H9 (cell line): ENCODE results near the gene LMX1B. TPM values are rescaled to one million over a fixed set of nuclear protein-coding genes. Genes with fewer than 3 reads are reported as not detected.

ENCODE experiments used
- DNase-seq: peaks from one replicate; pipeline ENCODE4 v3.0.0-alpha.2; 2017
- H2AFZ ChIP-seq: one replicate; pipeline ENCODE4 v1.6.1; 2013; ENCODE audit warnings: mild to moderate bottlenecking, low read length, control low read depth, moderate library complexity
- H2AK5ac ChIP-seq: 2 replicates; pipeline ENCODE4 v1.6.1; 2013; ENCODE audit warnings: low read length, control low read depth, mixed read lengths; ENCODE audit not compliant: insufficient read length
- H2BK120ac ChIP-seq: one replicate; pipeline ENCODE4 v1.6.1; 2013; ENCODE audit warnings: low read depth, mild to moderate bottlenecking, low read length, control low read depth, inconsistent platforms; ENCODE audit not compliant: poor library complexity, severe bottlenecking
- H2BK12ac ChIP-seq: 2 replicates; pipeline ENCODE4 v1.6.1; 2013; ENCODE audit warnings: low read length, control low read depth, mixed read lengths, low read depth; ENCODE audit not compliant: insufficient read length
- H2BK15ac ChIP-seq: 2 replicates; pipeline ENCODE4 v1.6.1; 2013; ENCODE audit warnings: low read depth, low read length, control low read depth
- H2BK20ac ChIP-seq: one replicate; pipeline ENCODE4 v1.6.1; 2013; ENCODE audit warnings: low read depth, mild to moderate bottlenecking, low read length, control low read depth, inconsistent platforms; ENCODE audit not compliant: poor library complexity, severe bottlenecking
- H2BK5ac ChIP-seq: 2 replicates; pipeline ENCODE4 v1.6.1; 2013; ENCODE audit warnings: low read length, control low read depth, mixed read lengths; ENCODE audit not compliant: insufficient read length
- H3K14ac ChIP-seq: 2 replicates; pipeline ENCODE4 v1.6.1; 2013; ENCODE audit warnings: low read length, control low read depth; ENCODE audit not compliant: insufficient read depth
- H3K18ac ChIP-seq: 2 replicates; pipeline ENCODE4 v1.6.1; 2013; ENCODE audit warnings: low read depth, mild to moderate bottlenecking, mixed read lengths, low read length, control low read depth; ENCODE audit not compliant: insufficient read length
- H3K23ac ChIP-seq: 2 replicates; pipeline ENCODE4 v1.6.1; 2013; ENCODE audit warnings: low read length, control low read depth, mixed read lengths, low read depth; ENCODE audit not compliant: insufficient read length
- H3K23me2 ChIP-seq: 2 replicates; pipeline ENCODE4 v1.6.1; 2013; ENCODE audit warnings: low read depth, mild to moderate bottlenecking, mixed read lengths, low read length, control low read depth; ENCODE audit not compliant: insufficient read length, poor library complexity, severe bottlenecking
- H3K27ac ChIP-seq: 2 replicates; pipeline ENCODE4 v1.5.1; 2013; ENCODE audit warnings: low read length, control low read depth, mixed read lengths, low read depth; ENCODE audit not compliant: insufficient read length
- H3K27me3 ChIP-seq: 2 replicates; pipeline ENCODE4 v1.6.1; 2013; ENCODE audit warnings: low read length, control low read depth, inconsistent platforms; ENCODE audit not compliant: insufficient read depth
- H3K4ac ChIP-seq: 2 replicates; pipeline ENCODE4 v1.6.1; 2013; ENCODE audit warnings: low read depth, mild to moderate bottlenecking, control low read depth, inconsistent platforms, low read length, moderate library complexity
- H3K4me1 ChIP-seq: 2 replicates; pipeline ENCODE4 v1.6.1; 2013; ENCODE audit warnings: low read length, control low read depth, inconsistent platforms; ENCODE audit not compliant: insufficient read depth
- H3K4me2 ChIP-seq: 2 replicates; pipeline ENCODE4 v1.6.1; 2013; ENCODE audit warnings: low read length, control low read depth, mixed read lengths; ENCODE audit not compliant: insufficient read length, insufficient read depth
- H3K56ac ChIP-seq: 2 replicates; pipeline ENCODE4 v1.6.1; 2013; ENCODE audit warnings: low read depth, mild to moderate bottlenecking, mixed read lengths, low read length, control low read depth; ENCODE audit not compliant: insufficient read length
- H3K79me1 ChIP-seq: 2 replicates; pipeline ENCODE4 v1.6.1; 2013; ENCODE audit warnings: low read depth, mild to moderate bottlenecking, moderate library complexity, low read length, control low read depth, inconsistent platforms; ENCODE audit not compliant: insufficient read depth, poor library complexity, severe bottlenecking
- H3K79me2 ChIP-seq: 2 replicates; pipeline ENCODE4 v1.6.1; 2013; ENCODE audit warnings: low read length, control low read depth, inconsistent platforms; ENCODE audit not compliant: insufficient read depth
- H3K9ac ChIP-seq: 2 replicates; pipeline ENCODE4 v1.6.1; 2013; ENCODE audit warnings: low read length, control low read depth, mixed read lengths; ENCODE audit not compliant: insufficient read length; ENCODE audit errors: extremely low read depth
- H3K9me3 ChIP-seq: one replicate; pipeline ENCODE4 v1.6.1; 2013; ENCODE audit warnings: low read depth, low read length, inconsistent platforms; ENCODE audit not compliant: control insufficient read depth
- H3T11ph ChIP-seq: one replicate; pipeline ENCODE4 v1.6.1; 2013; ENCODE audit warnings: mild to moderate bottlenecking, low read length, control low read depth, inconsistent platforms
- H4K20me1 ChIP-seq: one replicate; pipeline ENCODE4 v1.6.1; 2013; ENCODE audit not compliant: control insufficient read depth, insufficient read length, insufficient read depth
- H4K5ac ChIP-seq: 2 replicates; pipeline ENCODE4 v1.6.1; 2013; ENCODE audit warnings: low read depth, mild to moderate bottlenecking, mixed read lengths, low read length, control low read depth; ENCODE audit not compliant: insufficient read length
- H4K8ac ChIP-seq: replicated peaks from 2 replicates; pipeline ENCODE4 v1.6.1; 2013; ENCODE audit warnings: low read length, control low read depth, mixed read lengths, low read depth; ENCODE audit not compliant: insufficient read length
- H4K91ac ChIP-seq: 2 replicates; pipeline ENCODE4 v1.6.1; 2013; ENCODE audit warnings: low read depth, mild to moderate bottlenecking, moderate library complexity, mixed read lengths, low read length, control low read depth; ENCODE audit not compliant: insufficient read length
- H3K27ac Mint-ChIP-seq, 3 experiments: 2 replicates in 2 of 3; 3 replicates in 1 of 3; pipeline ENCODE4 v1.8.0; 2020 to 2021; ENCODE audit warnings: mixed read lengths in 3 of 3, mild to moderate bottlenecking in 1 of 3, moderate library complexity in 1 of 3
- H3K27me3 Mint-ChIP-seq: 2 replicates; pipeline ENCODE4 v1.8.0; 2021; ENCODE audit warnings: low read depth, mild to moderate bottlenecking, moderate library complexity, mixed read lengths
- H3K36me3 Mint-ChIP-seq, 3 experiments: 2 replicates in 2 of 3; 3 replicates in 1 of 3; pipeline ENCODE4 v1.8.0; 2020 to 2021; ENCODE audit warnings: low read depth in 3 of 3, mixed read lengths in 3 of 3; ENCODE audit not compliant: insufficient read depth in 1 of 3
- H3K4me1 Mint-ChIP-seq, 2 experiments: 2 replicates each; pipeline ENCODE4 v1.8.0; 2020; ENCODE audit warnings: mixed read lengths in 2 of 2
- H3K4me3 Mint-ChIP-seq, 2 experiments: 2 replicates in 1 of 2; 3 replicates in 1 of 2; pipeline ENCODE4 v1.8.0; 2020 to 2021; ENCODE audit warnings: mild to moderate bottlenecking in 2 of 2, mixed read lengths in 2 of 2, moderate library complexity in 1 of 2
- H3K9me3 Mint-ChIP-seq, 2 experiments: 2 replicates in 1 of 2; 3 replicates in 1 of 2; pipeline ENCODE4 v1.8.0; 2020; ENCODE audit warnings: mild to moderate bottlenecking in 2 of 2, mixed read lengths in 2 of 2, moderate library complexity in 1 of 2
- CTCF ChIP-seq: fragments of 200-600 bp; sonication (generic); conservative IDR thresholded peaks from 3 replicates; pipeline ENCODE4 v1.8.0; 2021; ENCODE audit warnings: antibody characterized with exemption, mild to moderate bottlenecking
- WGBS: extraction: QIAGEN DNeasy Blood & Tissue Kit; methylation state at CpG from one replicate; pipeline ENCODE4 v1.1.7; 2013; ENCODE audit warnings: missing lambda C conversion rate, low lambda C conversion rate, mixed read lengths; ENCODE audit not compliant: insufficient read length; ENCODE audit errors: extremely low coverage; 5-methylcytosine and 5-hydroxymethylcytosine counted together
- total RNA-seq: library from RNA; stranded (reverse); gene quantifications from 2 replicates; pipeline ENCODE4 v1.2.1, GENCODE V29; 2021

Gene LMX1B
- total RNA-seq, 1 experiment from 2014 or later = 0.85 TPM

GRCh38 chr9:126631254-126631653, 17.5 kb downstream of the LMX1B start:
- Histone ChIP-seq H4K8ac (no peak overlapping the region), H3K18ac (no peak overlapping the region), H3K14ac (no peak overlapping the region), H3K4me2 (no peak overlapping the region), H4K20me1 (no peaks in the 10 kb centered on the region), H4K5ac (no peak overlapping the region), H3K79me2 (no peaks in the 10 kb centered on the region), H3K9ac (no peak overlapping the region), H4K91ac (no peak overlapping the region), H3K27ac (no peak overlapping the region), H3K23me2 (peaks cover 2% of the 10 kb centered on the region), H3K27me3 (peaks cover 53% of the 10 kb centered on the region), H2BK20ac (no peak overlapping the region), H2BK15ac (no peak overlapping the region), H3K9me3 (no peaks in the 10 kb centered on the region), H3K4me1 (no peaks in the 10 kb centered on the region), H3K4ac (no peak overlapping the region), H3K56ac (no peak overlapping the region), H3K79me1 (no peaks in the 10 kb centered on the region), H2BK5ac (no peak overlapping the region), H2BK12ac (no peak overlapping the region), H2AK5ac (no peak overlapping the region), H3T11ph (no peak overlapping the region), H2BK120ac (no peak overlapping the region), H2AFZ (no peak overlapping the region), H3K23ac (no peak overlapping the region)
- Mint-ChIP-seq H3K4me3 (no peak overlapping the region), H3K27ac (no peak overlapping the region), H3K36me3 (no peaks in the 10 kb centered on the region), H3K4me1 (peaks cover 3 to 31% of the 10 kb centered on the region in 2 experiments), H3K27me3 (peaks cover 100% of the 10 kb centered on the region), H3K9me3 (no peaks in the 10 kb centered on the region; a peak in 1 of 5 replicates)
- peak; percentile 64 for DNase-seq
- no CpG with 5 or more reads among the region's 6 CpGs for WGBS
- TF ChIP-seq CTCF = peak; percentile 30; the same call in 2 of the 3 replicates
